SU-DHL-6 (cell line): ENCODE measurements around the gene ARL15.

Experiments used
- EZH2phosphoT487 ChIP-seq: fragments of 200-600 bp; sonication (generic), shearing (Covaris generic); conservative IDR thresholded peaks from 2 replicates; pipeline ENCODE4 v1.6.1; 2018; ENCODE audit warnings: mild to moderate bottlenecking, antibody characterized with exemption, low read length, moderate library complexity, mixed read lengths
- TF ChIP-seq, protein P1 (sequence below): fragments of 200-600 bp; sonication (generic); IDR thresholded peaks from one replicate; pipeline ENCODE4 v1.5.1; 2017; ENCODE audit warnings: antibody characterized with exemption, mild to moderate bottlenecking, low read length, moderate library complexity; ENCODE audit not compliant: insufficient read depth, poor library complexity, severe bottlenecking

DNA sequence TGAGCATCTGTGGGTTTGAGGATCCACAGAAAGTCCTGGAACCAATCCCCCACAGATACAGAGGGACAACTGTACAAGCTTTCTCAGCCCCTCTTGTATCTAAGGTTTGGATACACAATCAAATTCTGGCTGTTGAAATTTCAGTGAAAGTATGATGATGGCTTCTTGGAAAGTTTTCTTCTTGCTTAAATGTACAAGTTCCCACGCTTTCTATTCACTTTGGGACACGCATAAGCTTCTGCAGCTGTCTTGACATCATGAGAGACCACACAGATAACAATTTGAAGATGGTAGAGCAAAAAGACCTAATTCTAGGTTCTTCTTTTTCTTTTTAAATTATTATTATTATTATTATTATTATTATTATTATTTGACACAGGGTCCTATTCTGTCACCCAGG is 31.6 kb upstream of the ARL15 start:
- TF ChIP-seq, protein P1, sequence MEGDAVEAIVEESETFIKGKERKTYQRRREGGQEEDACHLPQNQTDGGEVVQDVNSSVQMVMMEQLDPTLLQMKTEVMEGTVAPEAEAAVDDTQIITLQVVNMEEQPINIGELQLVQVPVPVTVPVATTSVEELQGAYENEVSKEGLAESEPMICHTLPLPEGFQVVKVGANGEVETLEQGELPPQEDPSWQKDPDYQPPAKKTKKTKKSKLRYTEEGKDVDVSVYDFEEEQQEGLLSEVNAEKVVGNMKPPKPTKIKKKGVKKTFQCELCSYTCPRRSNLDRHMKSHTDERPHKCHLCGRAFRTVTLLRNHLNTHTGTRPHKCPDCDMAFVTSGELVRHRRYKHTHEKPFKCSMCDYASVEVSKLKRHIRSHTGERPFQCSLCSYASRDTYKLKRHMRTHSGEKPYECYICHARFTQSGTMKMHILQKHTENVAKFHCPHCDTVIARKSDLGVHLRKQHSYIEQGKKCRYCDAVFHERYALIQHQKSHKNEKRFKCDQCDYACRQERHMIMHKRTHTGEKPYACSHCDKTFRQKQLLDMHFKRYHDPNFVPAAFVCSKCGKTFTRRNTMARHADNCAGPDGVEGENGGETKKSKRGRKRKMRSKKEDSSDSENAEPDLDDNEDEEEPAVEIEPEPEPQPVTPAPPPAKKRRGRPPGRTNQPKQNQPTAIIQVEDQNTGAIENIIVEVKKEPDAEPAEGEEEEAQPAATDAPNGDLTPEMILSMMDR, result no peak
- no peak for TF ChIP-seq EZH2phosphoT487
